HepG2 (cell line): ENCODE measurements around the gene CISTR. TPM values are rescaled to one million over a fixed set of nuclear protein-coding genes. Genes with fewer than 3 reads are reported as not detected.

Source experiments
- ERF ChIP-seq: IDR thresholded peaks from 2 replicates; pipeline ENCODE4 v1.6.1; 2018; ENCODE audit warnings: missing biosample characterization, missing genetic modification reagents
- FOSL2 ChIP-seq: sonication (generic); formaldehyde crosslinking; IDR thresholded peaks from 2 replicates; pipeline ENCODE4 v1.4.0; 2020; ENCODE audit warnings: missing genetic modification reagents
- FOXA3 ChIP-seq: IDR thresholded peaks from 2 replicates; pipeline ENCODE4 v1.6.1; 2016; ENCODE audit warnings: missing genetic modification reagents, missing compliant biosample characterization
- HDAC6 ChIP-seq: fragments of 200-600 bp; sonication (generic); IDR thresholded peaks from 2 replicates; pipeline ENCODE4 v1.7.0; 2017; ENCODE audit warnings: mild to moderate bottlenecking, antibody characterized with exemption, low read length, low read depth
- KLF11 ChIP-seq: IDR thresholded peaks from 2 replicates; pipeline ENCODE4 v1.6.1; 2016; ENCODE audit warnings: missing compliant biosample characterization
- MAZ ChIP-seq, 2 experiments: sonication (generic) in 1 of 2; formaldehyde crosslinking in 1 of 2; IDR thresholded peaks; 2 replicates each; pipeline versions ENCODE4 v1.5.0 to v1.6.1; 2012 to 2020; ENCODE audit warnings: low read depth in 2 of 2, mild to moderate bottlenecking in 2 of 2, borderline replicate concordance in 1 of 2, improper control_type of control experiment in 1 of 2, low read length in 1 of 2, missing genetic modification reagents in 1 of 2, moderate library complexity in 1 of 2
- RXRB ChIP-seq: IDR thresholded peaks from 2 replicates; pipeline ENCODE4 v1.6.1; 2016; ENCODE audit warnings: borderline replicate concordance, missing genetic modification reagents, missing compliant biosample characterization
- SATB2 ChIP-seq: sonication (generic); formaldehyde crosslinking; IDR thresholded peaks from 2 replicates; pipeline ENCODE4 v1.5.0; 2020; ENCODE audit warnings: missing genetic modification reagents
- SCMH1 ChIP-seq: sonication (generic); formaldehyde crosslinking; IDR thresholded peaks from 2 replicates; pipeline ENCODE4 v1.9.0; 2021; ENCODE audit warnings: missing genetic modification reagents, mild to moderate bottlenecking, borderline replicate concordance
- TARDBP ChIP-seq: sonication (generic); formaldehyde crosslinking; IDR thresholded peaks from 2 replicates; pipeline ENCODE4 v1.8.0; 2022; ENCODE audit warnings: mild to moderate bottlenecking, missing genetic modification reagents
- ZFP36L2 ChIP-seq: sonication (generic); formaldehyde crosslinking; IDR thresholded peaks from 2 replicates; pipeline ENCODE4 v1.4.0; 2020; ENCODE audit warnings: missing genetic modification reagents
- ZNF3 ChIP-seq: IDR thresholded peaks from 2 replicates; pipeline ENCODE4 v1.7.0; 2017; ENCODE audit warnings: inconsistent platforms
- ZNF567 ChIP-seq: sonication (generic); formaldehyde crosslinking; IDR thresholded peaks from 2 replicates; pipeline ENCODE4 v1.8.1; 2023; ENCODE audit warnings: mild to moderate bottlenecking, missing genetic modification reagents, borderline replicate concordance
- ZSCAN12 ChIP-seq: sonication (generic); formaldehyde crosslinking; IDR thresholded peaks from 2 replicates; pipeline ENCODE4 v1.9.0; 2021; ENCODE audit warnings: mild to moderate bottlenecking, missing genetic modification reagents
- polyA plus RNA-seq, 8 experiments: library from polyadenylated mRNA; depleted of rRNA in 3 of 8; stranded (reverse) in 7 of 8; unstranded in 1 of 8; fragments of >200 nt; fragmentation: Illumina TruSeq in 4 of 8; extraction: Trizol in 4 of 8; gene quantifications; 2 replicates each; pipeline versions ENCODE4 v1.2.1 to v1.2.3, GENCODE V29; 2011 to 2016; ENCODE audit warnings: low read depth in 4 of 8, missing spikeins in 1 of 8, mixed read lengths in 1 of 8; ENCODE audit not compliant: insufficient read depth in 1 of 8
- total RNA-seq, 5 experiments: library from RNA; depleted of rRNA; stranded (reverse); fragments of >200 nt; fragmentation: Illumina TruSeq; extraction: Trizol; gene quantifications; 2 replicates each; pipeline ENCODE4 v1.2.3, GENCODE V29; 2016; ENCODE audit warnings: low read depth in 1 of 5
- TF ChIP-seq, protein P1 (sequence below): sonication (generic); formaldehyde crosslinking; IDR thresholded peaks from 2 replicates; pipeline ENCODE4 v1.4.0; 2020; ENCODE audit warnings: mild to moderate bottlenecking, missing genetic modification reagents
- TF ChIP-seq, protein P2 (sequence below): sonication (generic); formaldehyde crosslinking; IDR thresholded peaks from 2 replicates; pipeline ENCODE4 v1.4.0; 2020; ENCODE audit warnings: missing genetic modification reagents
- TF ChIP-seq, protein P3 (sequence below), 2 experiments: sonication (generic) in 1 of 2; formaldehyde crosslinking in 1 of 2; IDR thresholded peaks; 2 replicates each; pipeline versions ENCODE4 v1.5.1 to v1.6.1; 2011 to 2020; ENCODE audit warnings: borderline replicate concordance in 1 of 2, low read depth in 1 of 2, low read length in 1 of 2, mild to moderate bottlenecking in 1 of 2, missing genetic modification reagents in 1 of 2, moderate library complexity in 1 of 2
- TF ChIP-seq, protein P4 (sequence below): IDR thresholded peaks from 2 replicates; pipeline ENCODE4 v1.6.1; 2016
- TF ChIP-seq, protein P5 (sequence below): sonication (generic); formaldehyde crosslinking; IDR thresholded peaks from 2 replicates; pipeline ENCODE4 v1.5.1; 2020; ENCODE audit warnings: mild to moderate bottlenecking, missing genetic modification reagents

CISTR gene
- total and polyA plus RNA-seq, 2 of the 13 experiments (the other 11 are each of a cell fraction or from before 2014, with no cell fraction given) = not detected

DNA sequence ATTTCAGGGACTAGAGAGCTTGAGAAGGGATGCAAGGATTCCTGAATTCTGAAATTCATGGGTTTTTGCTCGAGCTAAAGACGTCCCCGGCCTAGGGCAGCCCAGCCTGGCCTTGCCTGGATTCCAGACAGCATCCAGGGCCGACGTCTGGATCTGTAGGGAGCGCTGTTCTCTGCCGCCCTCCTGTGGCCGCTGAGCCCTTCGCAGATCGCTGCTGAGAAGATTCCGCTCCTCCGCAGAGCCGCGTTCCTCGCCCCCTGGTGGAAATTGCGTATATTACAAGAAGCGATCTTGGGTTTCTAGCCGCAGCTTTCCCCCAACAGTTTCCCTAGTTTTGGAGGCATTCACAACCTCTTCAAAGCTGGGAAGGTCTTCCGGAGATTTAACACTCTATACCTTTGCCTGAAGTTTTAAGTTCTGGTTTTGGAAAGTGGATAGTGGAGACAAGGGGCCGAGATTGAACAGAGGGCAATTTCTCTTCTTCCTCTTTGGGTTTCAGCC is 5.1 kb downstream of the CISTR start (continued):
- TF ChIP-seq, protein P1, sequence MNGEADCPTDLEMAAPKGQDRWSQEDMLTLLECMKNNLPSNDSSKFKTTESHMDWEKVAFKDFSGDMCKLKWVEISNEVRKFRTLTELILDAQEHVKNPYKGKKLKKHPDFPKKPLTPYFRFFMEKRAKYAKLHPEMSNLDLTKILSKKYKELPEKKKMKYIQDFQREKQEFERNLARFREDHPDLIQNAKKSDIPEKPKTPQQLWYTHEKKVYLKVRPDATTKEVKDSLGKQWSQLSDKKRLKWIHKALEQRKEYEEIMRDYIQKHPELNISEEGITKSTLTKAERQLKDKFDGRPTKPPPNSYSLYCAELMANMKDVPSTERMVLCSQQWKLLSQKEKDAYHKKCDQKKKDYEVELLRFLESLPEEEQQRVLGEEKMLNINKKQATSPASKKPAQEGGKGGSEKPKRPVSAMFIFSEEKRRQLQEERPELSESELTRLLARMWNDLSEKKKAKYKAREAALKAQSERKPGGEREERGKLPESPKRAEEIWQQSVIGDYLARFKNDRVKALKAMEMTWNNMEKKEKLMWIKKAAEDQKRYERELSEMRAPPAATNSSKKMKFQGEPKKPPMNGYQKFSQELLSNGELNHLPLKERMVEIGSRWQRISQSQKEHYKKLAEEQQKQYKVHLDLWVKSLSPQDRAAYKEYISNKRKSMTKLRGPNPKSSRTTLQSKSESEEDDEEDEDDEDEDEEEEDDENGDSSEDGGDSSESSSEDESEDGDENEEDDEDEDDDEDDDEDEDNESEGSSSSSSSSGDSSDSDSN (CRISPR knock-in tag) = 0 out of 2 replicates have a peak, but pooled peaks have one; percentile 39
- peak; percentile 91 for TF ChIP-seq ERF
- TF ChIP-seq SATB2 (CRISPR knock-in tag) = no peak
- no peak for TF ChIP-seq ZFP36L2 (CRISPR knock-in tag)
- TF ChIP-seq, protein P2, sequence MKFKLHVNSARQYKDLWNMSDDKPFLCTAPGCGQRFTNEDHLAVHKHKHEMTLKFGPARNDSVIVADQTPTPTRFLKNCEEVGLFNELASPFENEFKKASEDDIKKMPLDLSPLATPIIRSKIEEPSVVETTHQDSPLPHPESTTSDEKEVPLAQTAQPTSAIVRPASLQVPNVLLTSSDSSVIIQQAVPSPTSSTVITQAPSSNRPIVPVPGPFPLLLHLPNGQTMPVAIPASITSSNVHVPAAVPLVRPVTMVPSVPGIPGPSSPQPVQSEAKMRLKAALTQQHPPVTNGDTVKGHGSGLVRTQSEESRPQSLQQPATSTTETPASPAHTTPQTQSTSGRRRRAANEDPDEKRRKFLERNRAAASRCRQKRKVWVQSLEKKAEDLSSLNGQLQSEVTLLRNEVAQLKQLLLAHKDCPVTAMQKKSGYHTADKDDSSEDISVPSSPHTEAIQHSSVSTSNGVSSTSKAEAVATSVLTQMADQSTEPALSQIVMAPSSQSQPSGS (CRISPR knock-in tag) = peak; percentile 53; the same call in 1 of the 2 replicates
- TF ChIP-seq TARDBP (CRISPR knock-in tag) = peak; percentile 46; the same call in 1 of the 2 replicates
- TF ChIP-seq FOSL2 (CRISPR knock-in tag) = peak; percentile 33; the same call in 1 of the 2 replicates
- TF ChIP-seq MAZ (IDR thresholded peaks at IDR 0.05; ENCODE audit: borderline replicate concordance, low read depth, low read length) = no peak
- no peak for TF ChIP-seq MAZ (CRISPR knock-in tag; IDR thresholded peaks at IDR 0.05; ENCODE audit: low read depth)
- TF ChIP-seq ZSCAN12 (CRISPR knock-in tag) = no peak
- TF ChIP-seq, protein P3, sequence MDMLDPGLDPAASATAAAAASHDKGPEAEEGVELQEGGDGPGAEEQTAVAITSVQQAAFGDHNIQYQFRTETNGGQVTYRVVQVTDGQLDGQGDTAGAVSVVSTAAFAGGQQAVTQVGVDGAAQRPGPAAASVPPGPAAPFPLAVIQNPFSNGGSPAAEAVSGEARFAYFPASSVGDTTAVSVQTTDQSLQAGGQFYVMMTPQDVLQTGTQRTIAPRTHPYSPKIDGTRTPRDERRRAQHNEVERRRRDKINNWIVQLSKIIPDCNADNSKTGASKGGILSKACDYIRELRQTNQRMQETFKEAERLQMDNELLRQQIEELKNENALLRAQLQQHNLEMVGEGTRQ (IDR thresholded peaks at IDR 0.05; ENCODE audit: low read depth, low read length) = no peak
- TF ChIP-seq, protein P3 (CRISPR knock-in tag; IDR thresholded peaks at IDR 0.05; ENCODE audit: borderline replicate concordance) = no peak
- TF ChIP-seq, protein P4, sequence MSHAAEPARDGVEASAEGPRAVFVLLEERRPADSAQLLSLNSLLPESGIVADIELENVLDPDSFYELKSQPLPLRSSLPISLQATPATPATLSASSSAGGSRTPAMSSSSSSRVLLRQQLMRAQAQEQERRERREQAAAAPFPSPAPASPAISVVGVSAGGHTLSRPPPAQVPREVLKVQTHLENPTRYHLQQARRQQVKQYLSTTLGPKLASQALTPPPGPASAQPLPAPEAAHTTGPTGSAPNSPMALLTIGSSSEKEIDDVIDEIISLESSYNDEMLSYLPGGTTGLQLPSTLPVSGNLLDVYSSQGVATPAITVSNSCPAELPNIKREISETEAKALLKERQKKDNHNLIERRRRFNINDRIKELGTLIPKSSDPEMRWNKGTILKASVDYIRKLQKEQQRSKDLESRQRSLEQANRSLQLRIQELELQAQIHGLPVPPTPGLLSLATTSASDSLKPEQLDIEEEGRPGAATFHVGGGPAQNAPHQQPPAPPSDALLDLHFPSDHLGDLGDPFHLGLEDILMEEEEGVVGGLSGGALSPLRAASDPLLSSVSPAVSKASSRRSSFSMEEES (CRISPR knock-in tag) = 0 out of 2 replicates have a peak, but pooled peaks have one; percentile 25
- TF ChIP-seq, protein P5, sequence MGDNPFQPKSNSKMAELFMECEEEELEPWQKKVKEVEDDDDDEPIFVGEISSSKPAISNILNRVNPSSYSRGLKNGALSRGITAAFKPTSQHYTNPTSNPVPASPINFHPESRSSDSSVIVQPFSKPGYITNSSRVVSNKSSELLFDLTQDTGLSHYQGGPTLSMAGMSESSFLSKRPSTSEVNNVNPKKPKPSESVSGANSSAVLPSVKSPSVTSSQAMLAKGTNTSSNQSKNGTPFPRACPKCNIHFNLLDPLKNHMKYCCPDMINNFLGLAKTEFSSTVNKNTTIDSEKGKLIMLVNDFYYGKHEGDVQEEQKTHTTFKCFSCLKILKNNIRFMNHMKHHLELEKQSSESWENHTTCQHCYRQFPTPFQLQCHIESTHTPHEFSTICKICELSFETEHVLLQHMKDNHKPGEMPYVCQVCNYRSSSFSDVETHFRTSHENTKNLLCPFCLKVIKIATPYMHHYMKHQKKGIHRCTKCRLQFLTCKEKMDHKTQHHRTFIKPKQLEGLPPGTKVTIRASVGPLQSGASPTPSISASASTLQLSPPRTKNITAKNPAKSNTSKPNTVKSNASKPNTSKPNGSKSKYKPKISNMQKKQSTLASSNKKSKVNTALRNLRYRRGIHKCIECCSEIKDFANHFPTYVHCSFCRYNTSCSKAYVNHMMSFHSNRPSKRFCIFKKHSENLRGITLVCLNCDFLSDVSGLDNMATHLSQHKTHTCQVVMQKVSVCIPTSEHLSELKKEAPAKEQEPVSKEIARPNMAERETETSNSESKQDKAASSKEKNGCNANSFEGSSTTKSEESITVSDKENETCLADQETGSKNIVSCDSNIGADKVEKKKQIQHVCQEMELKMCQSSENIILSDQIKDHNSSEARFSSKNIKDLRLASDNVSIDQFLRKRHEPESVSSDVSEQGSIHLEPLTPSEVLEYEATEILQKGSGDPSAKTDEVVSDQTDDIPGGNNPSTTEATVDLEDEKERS (CRISPR knock-in tag) = peak; percentile 61; the same call in 1 of the 2 replicates
- TF ChIP-seq ZNF3 (CRISPR knock-in tag) = no peak
- TF ChIP-seq SCMH1 (CRISPR knock-in tag) = no peak
- TF ChIP-seq KLF11 (CRISPR knock-in tag) = no peak
- TF ChIP-seq ZNF567 (CRISPR knock-in tag) = no peak
- peak; percentile 59; the same call in 1 of the 2 replicates for TF ChIP-seq RXRB (CRISPR knock-in tag)
- peak; percentile 43; the same call in 1 of the 2 replicates for TF ChIP-seq FOXA3
- no peak for TF ChIP-seq HDAC6
